Pancreas (tissue), 10 donors: ENCODE data around the gene CCDC78. TPM values are rescaled to one million over a fixed set of nuclear protein-coding genes. Genes with fewer than 3 reads are reported as not detected.
A peak's percentile ranks its signal among the peaks of the same experiment; 100 is the strongest.

Experiments used
- ATAC-seq, 4 donors: fragments of 200-7000 bp; cut with Tn5 transposase; one replicate each; pipeline versions ENCODE4 v1.8.0 to v1.9.1; 2020; ENCODE audit warnings: mild to moderate bottlenecking in 4 of 4, moderate library complexity in 4 of 4
- DNase-seq, 6 donors: peaks; one replicate each; pipeline ENCODE4 v3.0.0-alpha.2; 2020
- FAIRE-seq: peaks from 2 replicates; lab custom pipeline; 2012; peaks lifted over from hg19 to GRCh38; lab: Jason Lieb, UNC
- H3K27ac ChIP-seq, 4 donors: fragments of 200-600 bp; sonication (generic); 1 replicate in 3 of 4; 2 replicates in 1 of 4; pipeline versions ENCODE4 v1.5.0 to v1.8.0; 2020
- H3K27me3 ChIP-seq, 4 donors: fragments of 200-600 bp; one replicate each; pipeline ENCODE4 v1.8.0; 2021
- H3K36me3 ChIP-seq, 3 donors: fragments of 200-600 bp; sonication (generic) in 1 of 3; one replicate each; pipeline versions ENCODE4 v1.5.0 to v1.8.0; 2020 to 2021
- H3K4me1 ChIP-seq, 3 donors: fragments of 200-600 bp; one replicate each; pipeline ENCODE4 v1.8.0; 2021
- H3K4me3 ChIP-seq, 4 donors: fragments of 200-600 bp; sonication (generic) in 2 of 4; one replicate each; pipeline versions ENCODE4 v1.5.0 to v1.8.0; 2020 to 2021
- H3K9me3 ChIP-seq, 4 donors: fragments of 200-600 bp; one replicate each; pipeline ENCODE4 v1.8.0; 2021
- CTCF ChIP-seq, 4 donors: fragments of 200-600 bp; sonication (generic) in 3 of 4; IDR thresholded peaks; one replicate each; pipeline versions ENCODE4 v1.5.0 to v1.8.0; 2021; ENCODE audit warnings: antibody characterized with exemption in 4 of 4
- WGBS, 2 donors: extraction: QIAGEN DNeasy Blood & Tissue Kit; methylation state at CpG; one replicate each; pipeline ENCODE4 v1.1.7; 2013; 5-methylcytosine and 5-hydroxymethylcytosine counted together
- intact Hi-C, 3 donors: fragments of 100-400 bp; cut with DNase I; formaldehyde crosslinking; loops; one replicate each; pipeline versions ENCODE4 v1.11.1 to v1.14.2; 2022
- polyA plus RNA-seq, 2 donors: library from polyadenylated mRNA; stranded (reverse); fragments of 200-250 nt; gene quantifications; one replicate each; pipeline ENCODE4 v1.2.3, GENCODE V29; 2013
- total RNA-seq, 6 donors: library from RNA; stranded (reverse); fragmentation: NEBNext Ultra II Directional in 4 of 6; extraction: Animal tissue kit (Norgen Biotek cat#: 25700) in 4 of 6; gene quantifications; one replicate each; pipeline versions ENCODE4 v1.2.1 to v1.2.4, GENCODE V29; 2021 to 2023
- donor health status: healthy with polysubstance abuse.
- donor health status: DM: no; HTN: no; CAD: no; lungs with moderate emphysema.
- donor health status: DM: no; HTN: no; CAD: no.
- donor health status: control.
- donor health status: control.
- donor health status: Bipolar disorder and iron deficiency.
- donor health status: DM: yes; HTN: yes; CAD: no.
- donor health status: DM: no; HTN: no; CAD: no.
- donor health status: DM: no; HTN: no; CAD: no.
- donor health status: DM: yes; HTN: yes; CAD: no.

Gene CCDC78
- total and polyA plus RNA-seq, 8 donors: 0.16 to 7.7 (median 0.46) TPM

- Histone ChIP-seq H3K27ac (no peak overlapping the region), H3K9me3 (no peaks in the 10 kb centered on the region), H3K4me1 (no peaks in the 10 kb centered on the region), H3K27me3 (no peaks in the 10 kb centered on the region), H3K36me3 (no peaks in the 10 kb centered on the region), H3K4me3 (no peak overlapping the region)
- FAIRE-seq (no peak), ATAC-seq (no peak), DNase-seq (peak in 1 of 6 donors; percentile 76)
- intact Hi-C loops: no loop called here
- WGBS, 2 donors: 59 to 66% methylated on average over 34 to 35 of the region's 48 CpGs
- no peak for TF ChIP-seq CTCF (IDR thresholded peaks at IDR 0.05)
Observed at GRCh38 chr16:766820-767640, 40.8 kb upstream of the CCDC78 start.

- DNase-seq: no peak
- intact Hi-C loops: no loop called here
- no peak overlapping the region for H3K27ac ChIP-seq
- ATAC-seq: no peak
- no peaks in the 10 kb centered on the region for H3K27me3 ChIP-seq
- no peak for FAIRE-seq
- H3K36me3 ChIP-seq: no peaks in the 10 kb centered on the region
- no peak for TF ChIP-seq CTCF (IDR thresholded peaks at IDR 0.05)
- H3K4me1 ChIP-seq: no peaks in the 10 kb centered on the region
- 69% methylated on average over 28 to 29 of the region's 29 CpGs for WGBS, 2 donors
- H3K9me3 ChIP-seq: no peaks in the 10 kb centered on the region
- no peak overlapping the region for H3K4me3 ChIP-seq
Observed at GRCh38 chr16:766008-766819, 40.0 kb upstream of the CCDC78 start.

- no peak for TF ChIP-seq CTCF (IDR thresholded peaks at IDR 0.05)
- FAIRE-seq: no peak
- 74 to 87% methylated on average over 29 of the region's 29 CpGs for WGBS, 2 donors
- no peaks in the 10 kb centered on the region for H3K36me3 ChIP-seq
- peak in 1 of 6 donors; percentile 28 for DNase-seq
- H3K27ac ChIP-seq: no peak overlapping the region
- H3K4me3 ChIP-seq: no peak overlapping the region
- no peak for ATAC-seq
- no peaks in the 10 kb centered on the region for H3K4me1 ChIP-seq
- no peaks in the 10 kb centered on the region for H3K9me3 ChIP-seq
- intact Hi-C loops: no loop called here
- no peaks in the 10 kb centered on the region for H3K27me3 ChIP-seq
Observed at GRCh38 chr16:765488-765865, 39.2 kb upstream of the CCDC78 start.

GRCh38 chr16:764848-765487, 38.7 kb upstream of the CCDC78 start:
- H3K36me3 ChIP-seq: no peaks in the 10 kb centered on the region
- WGBS, 2 donors: 64 to 78% methylated on average over 34 to 38 of the region's 38 CpGs
- no peak overlapping the region for H3K27ac ChIP-seq
- ATAC-seq (no peak), FAIRE-seq (no peak), DNase-seq (peak in 3 of 6 donors; percentile 20 to 74 (median 52))
- TF ChIP-seq CTCF (IDR thresholded peaks at IDR 0.05): no peak
- no peaks in the 10 kb centered on the region for H3K27me3 ChIP-seq
- intact Hi-C loops: no loop called here
- H3K4me1 ChIP-seq: no peaks in the 10 kb centered on the region
- no peaks in the 10 kb centered on the region for H3K9me3 ChIP-seq
- no peak overlapping the region for H3K4me3 ChIP-seq
